Subcutaneous abdominal adipose tissue (tissue), 5 donors: Measurements from ENCODE around the gene RUNX3.

Experiments
- H3K27ac ChIP-seq: one replicate; pipeline ENCODE4 v1.7.0; 2013; ENCODE audit warnings: low read depth, mild to moderate bottlenecking, inconsistent platforms, low read length, moderate library complexity
- H3K27me3 ChIP-seq, 5 donors: one replicate each; pipeline ENCODE4 v1.7.0; 2013; ENCODE audit warnings: low read length in 5 of 5, inconsistent platforms in 1 of 5; ENCODE audit not compliant: control insufficient read depth in 5 of 5, insufficient read depth in 4 of 5
- H3K36me3 ChIP-seq, 5 donors: one replicate each; pipeline ENCODE4 v1.7.0; 2013; ENCODE audit warnings: low read length in 5 of 5; ENCODE audit not compliant: control insufficient read depth in 5 of 5, insufficient read depth in 5 of 5
- H3K4me1 ChIP-seq, 5 donors: one replicate each; pipeline ENCODE4 v1.7.0; 2013; ENCODE audit warnings: low read length in 5 of 5, mild to moderate bottlenecking in 3 of 5, moderate library complexity in 1 of 5; ENCODE audit not compliant: control insufficient read depth in 5 of 5, insufficient read depth in 5 of 5
- H3K4me3 ChIP-seq, 5 donors: one replicate each; pipeline ENCODE4 v1.7.0; 2013; ENCODE audit warnings: low read length in 5 of 5, low read depth in 1 of 5
- H3K9ac ChIP-seq, 5 donors: one replicate each; pipeline ENCODE4 v1.7.0; 2013; ENCODE audit warnings: low read length in 5 of 5, mild to moderate bottlenecking in 4 of 5, moderate library complexity in 3 of 5
- H3K9me3 ChIP-seq, 5 donors: one replicate each; pipeline ENCODE4 v1.7.0; 2013; ENCODE audit warnings: low read length in 5 of 5; ENCODE audit not compliant: control insufficient read depth in 5 of 5
- donor health status: healthy.
- donor health status: healthy.
- donor health status: healthy.
- donor health status: healthy.
- donor health status: healthy.

The RUNX3 gene

GRCh38 chr1:24946861-24947658 is 17.0 kb upstream of the RUNX3 start:
- Histone ChIP-seq H3K9me3 (no peaks in the 10 kb centered on the region), H3K4me3 (no peak overlapping the region), H3K36me3 (no peaks in the 10 kb centered on the region), H3K27me3 (peaks cover 0 to 19% (median 3%) of the 10 kb centered on the region in 5 donors), H3K4me1 (no peaks in the 10 kb centered on the region), H3K9ac (no peak overlapping the region), H3K27ac (no peak overlapping the region)

GRCh38 chr1:24945354-24946326 is 15.6 kb upstream of the RUNX3 start:
- Histone ChIP-seq H3K4me3 (no peak overlapping the region), H3K27me3 (peaks cover 0 to 21% (median 8%) of the 10 kb centered on the region in 5 donors), H3K4me1 (no peaks in the 10 kb centered on the region), H3K9ac (no peak overlapping the region), H3K27ac (no peak overlapping the region), H3K36me3 (no peaks in the 10 kb centered on the region), H3K9me3 (no peaks in the 10 kb centered on the region)

- Histone ChIP-seq H3K4me3 (no peak overlapping the region), H3K27ac (no peak overlapping the region), H3K9ac (no peak overlapping the region), H3K36me3 (no peaks in the 10 kb centered on the region), H3K4me1 (no peaks in the 10 kb centered on the region), H3K9me3 (no peaks in the 10 kb centered on the region), H3K27me3 (peaks cover 0 to 17% (median 8%) of the 10 kb centered on the region in 5 donors)
These were observed 14.2 kb upstream of the RUNX3 start for GRCh38 chr1:24944318-24944717.

GRCh38 chr1:24942789-24943188 is 12.7 kb upstream of the RUNX3 start:
- Histone ChIP-seq H3K4me1 (no peaks in the 10 kb centered on the region), H3K9me3 (no peaks in the 10 kb centered on the region), H3K36me3 (no peaks in the 10 kb centered on the region), H3K9ac (no peak overlapping the region), H3K27ac (no peak overlapping the region), H3K4me3 (no peak overlapping the region), H3K27me3 (peaks cover 0 to 12% (median 5%) of the 10 kb centered on the region in 5 donors)

- no peak overlapping the region for H3K27ac ChIP-seq
- H3K9me3 ChIP-seq = no peaks in the 10 kb centered on the region
- no peaks in the 10 kb centered on the region for H3K36me3 ChIP-seq
- H3K4me3 ChIP-seq = no peak overlapping the region
- H3K4me1 ChIP-seq = no peaks in the 10 kb centered on the region
- no peak overlapping the region for H3K9ac ChIP-seq
- peaks cover 0 to 7% (median 5%) of the 10 kb centered on the region in 5 donors for H3K27me3 ChIP-seq
These were observed 11.5 kb upstream of the RUNX3 start for GRCh38 chr1:24941564-24941963.

- Histone ChIP-seq H3K4me3 (no peak overlapping the region), H3K9me3 (no peaks in the 10 kb centered on the region), H3K9ac (no peak overlapping the region), H3K27me3 (peaks cover 0 to 12% (median 10%) of the 10 kb centered on the region in 5 donors), H3K27ac (no peak overlapping the region), H3K36me3 (no peaks in the 10 kb centered on the region), H3K4me1 (no peaks in the 10 kb centered on the region)
These were observed 10.2 kb upstream of the RUNX3 start for GRCh38 chr1:24940231-24940630.

GRCh38 chr1:24939675-24940193 is 9.7 kb upstream of the RUNX3 start:
- no peaks in the 10 kb centered on the region for H3K36me3 ChIP-seq
- no peak overlapping the region for H3K9ac ChIP-seq
- H3K27ac ChIP-seq = no peak overlapping the region
- H3K9me3 ChIP-seq = no peaks in the 10 kb centered on the region
- H3K4me3 ChIP-seq = no peak overlapping the region
- peaks cover 0 to 17% (median 14%) of the 10 kb centered on the region in 5 donors for H3K27me3 ChIP-seq
- no peaks in the 10 kb centered on the region for H3K4me1 ChIP-seq

- Histone ChIP-seq H3K27me3 (peaks cover 3 to 23% (median 20%) of the 10 kb centered on the region in 5 donors), H3K4me3 (no peak overlapping the region), H3K9ac (no peak overlapping the region), H3K27ac (no peak overlapping the region), H3K4me1 (no peaks in the 10 kb centered on the region), H3K36me3 (no peaks in the 10 kb centered on the region), H3K9me3 (no peaks in the 10 kb centered on the region)
These were observed 9.1 kb upstream of the RUNX3 start for GRCh38 chr1:24939040-24939674.

- peaks cover 10 to 31% (median 28%) of the 10 kb centered on the region in 5 donors for H3K27me3 ChIP-seq
- H3K9me3 ChIP-seq = no peaks in the 10 kb centered on the region
- no peak overlapping the region for H3K27ac ChIP-seq
- H3K36me3 ChIP-seq = no peaks in the 10 kb centered on the region
- no peak overlapping the region for H3K9ac ChIP-seq
- H3K4me1 ChIP-seq = no peaks in the 10 kb centered on the region
- no peak overlapping the region for H3K4me3 ChIP-seq
These were observed 8.2 kb upstream of the RUNX3 start for GRCh38 chr1:24938276-24938675.
